ENCODE data around the gene MKLN1. TPM values are rescaled to one million over a fixed set of nuclear protein-coding genes. Genes with fewer than 3 reads are reported as not detected.

The MKLN1 gene
- total RNA-seq, 1 experiment from 2014 or later, result 34.3 TPM

DNA sequence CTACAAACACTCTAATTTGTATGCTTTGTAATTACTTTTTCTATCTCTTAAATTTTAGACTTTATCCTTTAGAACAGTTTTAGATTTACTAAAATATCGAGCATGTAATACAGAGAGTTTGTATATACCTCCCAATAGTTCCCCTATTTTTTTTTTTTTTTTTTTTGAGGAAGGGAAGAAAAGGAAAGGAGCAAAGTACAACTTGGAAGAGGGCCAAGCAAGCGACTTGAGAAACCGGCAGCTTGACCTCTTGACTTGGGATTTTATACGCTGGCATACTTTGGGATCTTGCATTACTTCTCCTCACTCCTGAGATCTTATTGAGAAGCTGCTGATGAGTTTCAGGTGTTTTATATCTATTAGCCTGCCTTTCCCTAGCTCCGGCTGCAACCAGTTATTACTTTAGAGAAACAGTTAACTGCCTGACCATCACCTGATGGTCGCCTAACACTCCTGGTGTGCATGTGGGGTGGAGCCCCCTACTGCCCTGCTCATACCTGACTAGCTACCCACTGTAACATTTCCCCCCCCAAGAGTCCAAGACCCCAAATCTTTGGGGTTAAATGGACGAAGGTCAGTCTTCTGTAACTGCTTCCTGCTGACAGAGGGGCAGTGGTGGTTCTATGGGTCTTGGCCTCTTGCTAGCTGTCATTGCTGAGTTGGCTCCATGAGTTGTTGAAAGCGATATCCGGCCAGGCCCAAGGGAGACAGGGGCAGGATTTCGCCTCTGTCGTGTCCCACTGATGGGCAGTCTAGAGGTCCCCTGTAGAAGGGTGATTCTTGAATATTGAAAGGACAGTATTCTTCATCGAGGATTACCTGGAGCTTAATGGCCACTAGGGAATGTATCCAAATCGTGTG lies 28.5 kb downstream of the MKLN1 start:
- Histone ChIP-seq H4K8ac (replicated peaks; ENCODE audit: insufficient read length, low read depth, low read length) (no peak overlapping the region), H3K27ac (ENCODE audit: insufficient read length, low read depth, low read length) (no peak overlapping the region), H3K14ac (ENCODE audit: insufficient read depth, low read length) (no peak overlapping the region), H2BK12ac (ENCODE audit: insufficient read length, low read depth, low read length) (no peak overlapping the region), H3K23me2 (ENCODE audit: insufficient read length, low read depth, low read length, poor library complexity, severe bottlenecking) (no peaks in the 10 kb centered on the region), H4K20me1 (ENCODE audit: control insufficient read depth, insufficient read depth, insufficient read length) (no peaks in the 10 kb centered on the region), H2BK20ac (ENCODE audit: low read depth, low read length, poor library complexity, severe bottlenecking) (no peak overlapping the region), H3K79me1 (ENCODE audit: insufficient read depth, low read depth, low read length, poor library complexity, severe bottlenecking) (peaks cover 10% of the 10 kb centered on the region), H4K91ac (ENCODE audit: insufficient read length, low read depth, low read length) (no peak overlapping the region), H2BK15ac (ENCODE audit: low read depth, low read length) (no peak overlapping the region; the same call in 1 of the 2 replicates), H3K23ac (ENCODE audit: insufficient read length, low read depth, low read length) (no peak overlapping the region), H3K9ac (ENCODE audit: extremely low read depth, insufficient read length, low read length) (no peak overlapping the region), H3K79me2 (ENCODE audit: insufficient read depth, low read length) (peaks cover 18% of the 10 kb centered on the region; the same call in 1 of the 2 replicates), H2BK120ac (ENCODE audit: low read depth, low read length, poor library complexity, severe bottlenecking) (no peak overlapping the region), H3K9me3 (ENCODE audit: control insufficient read depth, low read depth, low read length) (no peaks in the 10 kb centered on the region), H3K27me3 (ENCODE audit: insufficient read depth, low read length) (no peaks in the 10 kb centered on the region), H3T11ph (ENCODE audit: low read length) (no peak overlapping the region), H2AFZ (ENCODE audit: low read length) (no peak overlapping the region), H2AK5ac (ENCODE audit: insufficient read length, low read length) (no peak overlapping the region), H3K4me1 (ENCODE audit: insufficient read depth, low read length) (no peaks in the 10 kb centered on the region; the same call in 1 of the 2 replicates), H3K18ac (ENCODE audit: insufficient read length, low read depth, low read length) (no peak overlapping the region), H3K4me2 (ENCODE audit: insufficient read depth, insufficient read length, low read length) (no peak overlapping the region), H3K56ac (ENCODE audit: insufficient read length, low read depth, low read length) (no peak overlapping the region), H4K5ac (ENCODE audit: insufficient read length, low read depth, low read length) (no peak overlapping the region), H3K4ac (ENCODE audit: low read depth, low read length) (no peak overlapping the region), H2BK5ac (ENCODE audit: insufficient read length, low read length) (no peak overlapping the region)
- Mint-ChIP-seq H3K4me3 (no peak overlapping the region), H3K36me3 (ENCODE audit: insufficient read depth in 1 of 3, low read depth in 3 of 3) (peaks cover under 1 to 3% (median 1%) of the 10 kb centered on the region in 3 experiments; a peak in 2 of 7 replicates), H3K27ac (peak overlapping the region in 1 of 3 experiments; percentile 69; a peak in 3 of 7 replicates), H3K9me3 (no peaks in the 10 kb centered on the region), H3K4me1 (peaks cover 38 to 46% of the 10 kb centered on the region in 2 experiments), H3K27me3 (ENCODE audit: low read depth) (no peaks in the 10 kb centered on the region)
- TF ChIP-seq, protein P1, sequence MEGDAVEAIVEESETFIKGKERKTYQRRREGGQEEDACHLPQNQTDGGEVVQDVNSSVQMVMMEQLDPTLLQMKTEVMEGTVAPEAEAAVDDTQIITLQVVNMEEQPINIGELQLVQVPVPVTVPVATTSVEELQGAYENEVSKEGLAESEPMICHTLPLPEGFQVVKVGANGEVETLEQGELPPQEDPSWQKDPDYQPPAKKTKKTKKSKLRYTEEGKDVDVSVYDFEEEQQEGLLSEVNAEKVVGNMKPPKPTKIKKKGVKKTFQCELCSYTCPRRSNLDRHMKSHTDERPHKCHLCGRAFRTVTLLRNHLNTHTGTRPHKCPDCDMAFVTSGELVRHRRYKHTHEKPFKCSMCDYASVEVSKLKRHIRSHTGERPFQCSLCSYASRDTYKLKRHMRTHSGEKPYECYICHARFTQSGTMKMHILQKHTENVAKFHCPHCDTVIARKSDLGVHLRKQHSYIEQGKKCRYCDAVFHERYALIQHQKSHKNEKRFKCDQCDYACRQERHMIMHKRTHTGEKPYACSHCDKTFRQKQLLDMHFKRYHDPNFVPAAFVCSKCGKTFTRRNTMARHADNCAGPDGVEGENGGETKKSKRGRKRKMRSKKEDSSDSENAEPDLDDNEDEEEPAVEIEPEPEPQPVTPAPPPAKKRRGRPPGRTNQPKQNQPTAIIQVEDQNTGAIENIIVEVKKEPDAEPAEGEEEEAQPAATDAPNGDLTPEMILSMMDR (conservative IDR thresholded peaks at IDR 0.05), result peak; percentile 20; the same call in 1 of the 3 replicates
- no CpG with 5 or more reads among the region's 13 CpGs for WGBS (ENCODE audit: extremely low coverage, insufficient read length, low lambda C conversion rate)
- DNase-seq, result no peak
